ENCODE results near the gene GINS1. TPM values are rescaled to one million over a fixed set of nuclear protein-coding genes. Genes with fewer than 3 reads are reported as not detected.

GINS1 gene
- 1 to 10 TPM in 3 of 9 donors, under 1 TPM in 6; 0.19 to 3.1 (median 0.36) TPM for total RNA-seq
- under 1 TPM; 0.15 to 0.47 TPM for polyA plus RNA-seq
- long read RNA-seq, donor 1: 0 reads
- long read RNA-seq, donor 2: 0 reads
- long read RNA-seq, donor 3, partial matches to known transcripts: 0 of 1 reads
- long read RNA-seq, donor 3, other reads (novel, unspliced or antisense): 0 of 1 reads

- intact Hi-C loops (cut with DNase I): loop anchor here in 4 of 10 donors (10.0 kb wide), 3 partner anchors 333 to 413 kb away; partner anchors contain the start of gene APMAP (in 1 of the 4)
- peaks cover 0 to 19% (median 7%) of the 10 kb centered on the region in 12 donors for H3K4me1 ChIP-seq
- 2 to 3% (median 2%) methylated on average over 45 to 56 of the region's 56 CpGs for WGBS, 4 donors
- peak within 1 kb of the TSS; percentile 30 to 84 (median 58) for H3K4me3 ChIP-seq
- H3K36me3 ChIP-seq: no peaks in the 10 kb centered on the region
- DNase-seq: peak; percentile 82 to 91 (median 85)
- H3K9me3 ChIP-seq: peaks cover 0 to 15% (median 12%) of the 10 kb centered on the region in 12 donors
- no peak for TF ChIP-seq POLR2A (IDR thresholded peaks at IDR 0.05)
- TF ChIP-seq CTCF (IDR thresholded peaks at IDR 0.05): no peak
- H3K27ac ChIP-seq: peak within 1 kb of the TSS in 8 of 12 donors; percentile 2 to 36 (median 26)
- peak; percentile 68 to 98 (median 94) for ATAC-seq
- no peaks in the 10 kb centered on the region for H3K27me3 ChIP-seq
These were observed at the start of gene GINS1 for GRCh38 chr20:25407311-25408169. TSS of gene GINS1 (plus strand) at chr20:25407673. CDS start at chr20:25407821, 148 bp downstream.

- Histone ChIP-seq H3K36me3 (no peaks in the 10 kb centered on the region), H3K27ac (peak overlapping the region in 1 of 12 donors; percentile 73), H3K4me1 (peaks cover 0 to 22% (median 7%) of the 10 kb centered on the region in 12 donors), H3K4me3 (no peak overlapping the region), H3K9me3 (no peaks in the 10 kb centered on the region), H3K27me3 (no peaks in the 10 kb centered on the region)
- ATAC-seq: peak in 2 of 4 donors; percentile 45 to 59
- TF ChIP-seq POLR2A (IDR thresholded peaks at IDR 0.05) (no peak), CTCF (IDR thresholded peaks at IDR 0.05) (no peak)
- WGBS, 4 donors: 60 to 88% (median 66%) methylated on average over 10 of the region's 10 CpGs
- intact Hi-C loops (cut with DNase I): loop anchor here in 1 of 10 donors (2.0 kb wide), 1 partner anchor 20 kb away; no protein-coding TSS in a partner anchor
- DNase-seq: no peak
These were observed 46.7 kb upstream of the GINS1 start for GRCh38 chr20:25360631-25361286.

- no peaks in the 10 kb centered on the region for H3K36me3 ChIP-seq
- DNase-seq (no peak), ATAC-seq (no peak)
- H3K27ac ChIP-seq: peak overlapping the region in 1 of 12 donors; percentile 73
- peaks cover 0 to 16% (median 4%) of the 10 kb centered on the region in 12 donors for H3K4me1 ChIP-seq
- no peak overlapping the region for H3K4me3 ChIP-seq
- WGBS, 4 donors: 89 to 92% (median 90%) methylated on average over 6 of the region's 6 CpGs
- no peaks in the 10 kb centered on the region for H3K9me3 ChIP-seq
- no peaks in the 10 kb centered on the region for H3K27me3 ChIP-seq
- TF ChIP-seq POLR2A (IDR thresholded peaks at IDR 0.05): no peak
- TF ChIP-seq CTCF (IDR thresholded peaks at IDR 0.05): no peak
- intact Hi-C loops (cut with DNase I): loop anchor here in 1 of 10 donors (2.0 kb wide), 1 partner anchor 20 kb away; no protein-coding TSS in a partner anchor
These were observed 46.2 kb upstream of the GINS1 start for GRCh38 chr20:25361287-25361683.
